NCI-H2029 treated with DMSO at 0.1 percent for 48 hours (cell line): Measurements from ENCODE around the gene CNN3.
"Not testable (repeated sequence)": the region's sequence is repeated elsewhere in the genome, so short reads cannot be mapped to it uniquely, and the experiment has no call there.

Experiments
- DNase-seq: peaks from one replicate; lab custom pipeline; 2025; lab: John Stamatoyannopoulos, UW

Gene CNN3

GRCh38 chr1:94949681-94950661 lies 23.1 kb upstream of the CNN3 start:
- DNase-seq = peak; percentile 93

DNA sequence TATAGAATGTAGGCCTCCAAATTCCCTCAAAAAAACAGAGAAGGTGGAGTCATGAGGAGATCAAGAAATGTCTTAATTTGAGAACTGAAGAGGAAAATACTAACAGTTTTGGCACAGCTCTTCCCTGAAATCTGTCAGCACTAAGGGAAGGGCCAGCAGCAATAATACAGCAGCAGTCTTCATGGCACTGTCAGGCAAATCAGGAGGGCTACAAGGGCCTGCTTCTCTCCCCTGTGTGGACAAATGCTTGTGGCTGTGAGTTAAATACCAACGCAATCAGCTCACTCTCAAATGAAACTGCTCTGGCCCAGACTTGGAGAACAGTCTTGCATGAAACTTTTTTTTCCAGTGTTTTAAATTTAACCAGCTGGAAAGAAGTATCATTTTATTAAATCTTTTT lies 20.5 kb upstream of the CNN3 start:
- DNase-seq = no peak

- no peak for DNase-seq
Measured at GRCh38 chr1:94946886-94947285, 20.0 kb upstream of the CNN3 start.

DNA sequence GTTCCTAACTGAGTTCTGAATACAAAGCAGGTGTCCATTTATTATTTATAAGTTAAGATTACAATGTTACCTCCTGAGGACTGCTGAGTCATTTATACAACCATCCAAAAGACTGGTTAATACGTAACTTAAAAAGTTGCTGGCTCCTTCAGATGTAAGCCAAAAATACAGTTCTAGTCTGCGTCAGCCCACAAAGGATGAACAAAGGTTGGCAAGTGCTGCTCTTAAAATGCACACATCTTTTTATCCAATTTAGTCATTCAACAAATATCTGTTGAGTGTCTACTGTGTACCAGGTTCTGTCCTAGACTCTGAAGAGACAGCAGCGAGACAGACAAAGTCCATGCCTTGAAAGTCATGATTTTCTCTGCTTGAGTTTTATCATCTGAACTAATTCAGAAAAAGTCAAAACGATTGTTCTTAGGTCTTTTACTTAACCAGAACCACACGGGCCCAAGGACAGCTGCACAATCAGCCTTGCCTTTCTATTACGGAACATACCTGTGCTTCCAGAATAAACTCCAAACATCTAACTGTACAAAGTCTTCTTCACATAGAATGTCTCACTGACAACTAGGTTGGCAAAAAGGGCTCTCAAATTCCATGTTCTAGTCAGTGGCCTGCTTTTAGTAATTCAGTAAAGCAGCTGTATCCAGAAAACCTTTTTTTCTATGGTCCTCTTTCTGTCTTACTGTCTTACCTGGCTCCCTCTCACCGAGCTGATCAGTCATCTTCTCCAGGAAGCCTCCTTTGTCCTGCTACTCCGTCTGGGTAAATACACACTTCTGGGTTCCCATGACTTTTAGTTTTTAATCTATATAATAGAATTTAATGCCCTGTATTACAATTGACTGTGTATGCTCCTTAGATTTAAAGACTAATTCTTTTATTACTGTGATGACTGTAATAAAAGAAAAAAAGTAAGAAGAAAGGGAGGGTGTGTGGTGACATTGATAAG lies 15.5 kb upstream of the CNN3 start:
- DNase-seq = no peak

- DNase-seq = not testable (repeated sequence)
Measured at GRCh38 chr1:94941480-94941879, 14.6 kb upstream of the CNN3 start.

DNA sequence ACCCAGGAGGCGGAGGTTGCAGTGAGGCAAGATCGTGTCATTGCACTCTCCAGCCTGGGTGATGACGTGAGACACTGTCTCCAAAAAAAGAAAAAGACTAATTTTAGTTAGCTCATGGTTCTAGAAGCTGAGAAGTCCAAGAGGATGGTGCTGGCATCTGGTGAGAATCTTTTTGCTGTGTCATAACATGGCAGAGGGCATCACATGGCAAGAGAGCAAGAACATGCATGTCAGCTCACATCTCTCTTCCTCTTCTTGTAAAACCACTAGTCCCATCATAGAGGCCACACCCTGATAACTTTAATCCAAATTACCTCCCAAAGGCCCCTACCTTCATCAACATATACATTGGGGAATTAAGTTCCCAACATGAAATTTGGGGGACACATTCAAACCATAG lies 13.8 kb upstream of the CNN3 start:
- DNase-seq = no peak

DNA sequence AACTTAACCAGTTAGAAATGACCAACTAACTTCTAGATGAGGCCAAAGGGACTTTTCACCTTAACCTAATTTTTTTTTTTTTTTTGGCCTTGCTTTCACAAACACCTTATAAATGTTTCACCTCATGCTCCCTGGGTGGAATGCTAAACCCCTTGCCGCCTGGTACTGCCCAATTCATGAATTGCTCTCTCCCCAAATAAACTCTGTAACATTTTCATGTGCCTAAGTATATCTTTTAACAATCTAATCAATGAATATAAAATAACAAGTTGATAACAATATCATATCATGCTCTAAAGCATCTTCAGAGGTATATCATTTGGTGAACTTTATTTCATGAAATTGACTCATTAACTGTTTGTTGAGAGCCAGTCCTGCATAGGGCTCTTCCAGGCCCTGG lies 10.9 kb upstream of the CNN3 start:
- DNase-seq = no peak

DNA sequence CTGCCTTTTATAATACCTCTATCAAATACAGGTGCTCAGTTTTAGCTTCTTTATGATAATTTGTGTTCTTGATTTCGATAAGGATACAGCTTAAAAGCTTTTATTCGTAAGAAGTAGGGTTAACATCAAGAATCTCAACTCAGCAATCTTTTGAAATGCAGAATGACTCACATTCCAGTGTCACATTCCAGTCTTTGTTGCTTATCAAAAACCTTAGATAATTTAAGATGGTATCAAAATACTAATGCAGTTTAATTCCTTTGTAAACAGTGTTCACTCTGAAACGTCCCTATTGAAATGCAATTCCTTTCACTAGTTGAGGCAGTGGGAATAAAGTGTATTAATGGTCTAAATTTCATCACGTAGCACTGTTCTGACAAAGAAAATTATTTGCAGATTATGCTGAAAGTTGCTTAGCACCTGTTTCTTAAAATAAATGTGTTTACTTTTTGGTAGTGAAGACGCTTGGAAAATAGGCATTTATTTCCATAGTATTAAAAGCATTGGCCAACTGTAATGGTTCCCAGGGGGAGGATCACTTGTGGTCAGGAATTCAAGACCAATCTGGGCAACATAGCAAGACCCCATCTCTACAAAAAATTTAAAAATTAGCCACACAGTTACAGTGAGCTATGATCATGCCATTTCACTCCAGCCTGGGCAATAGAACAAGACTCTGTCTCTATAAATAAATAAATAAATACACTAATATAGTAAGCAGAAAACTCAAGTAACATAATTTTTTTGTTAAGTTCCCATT lies 10.1 kb upstream of the CNN3 start:
- DNase-seq = no peak

DNA sequence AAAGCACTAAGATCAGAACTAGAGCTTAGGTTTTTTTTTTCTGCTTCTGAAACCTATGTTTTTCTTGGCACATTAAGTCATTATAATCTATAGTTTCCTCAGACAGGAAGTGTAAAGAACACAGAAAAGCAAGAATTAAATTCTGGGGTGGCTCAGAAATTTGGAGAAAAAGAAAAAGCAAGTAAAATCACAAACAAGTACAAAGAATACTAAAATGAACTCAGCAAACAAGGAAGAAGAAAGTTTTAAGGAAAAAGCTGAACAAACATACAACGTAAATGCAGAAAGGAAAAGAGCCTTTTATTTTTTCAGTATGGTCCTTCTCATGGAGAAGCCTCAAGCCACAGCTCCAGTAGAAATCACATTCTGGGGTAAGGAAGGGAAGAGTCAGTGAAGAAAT lies 8.6 kb upstream of the CNN3 start:
- DNase-seq = no peak

DNA sequence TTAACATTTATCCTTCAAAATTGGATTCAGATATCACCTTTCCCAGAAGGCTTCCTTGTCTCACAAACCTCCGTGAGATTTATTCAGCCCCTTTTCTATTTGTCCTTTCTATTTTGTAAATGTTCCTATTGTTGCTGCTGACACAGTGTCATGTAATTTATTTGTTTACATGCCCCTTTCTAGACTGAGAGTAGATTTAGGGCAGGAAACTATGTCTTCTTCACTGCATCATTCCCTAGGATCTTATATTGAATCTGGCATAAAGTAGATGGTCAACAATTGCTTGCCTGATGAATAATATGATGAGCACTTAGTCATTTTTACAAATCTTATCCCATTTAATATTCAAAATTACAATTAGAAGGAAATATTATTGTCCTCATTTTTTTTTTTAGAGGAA lies 8.1 kb upstream of the CNN3 start:
- no peak for DNase-seq

DNA sequence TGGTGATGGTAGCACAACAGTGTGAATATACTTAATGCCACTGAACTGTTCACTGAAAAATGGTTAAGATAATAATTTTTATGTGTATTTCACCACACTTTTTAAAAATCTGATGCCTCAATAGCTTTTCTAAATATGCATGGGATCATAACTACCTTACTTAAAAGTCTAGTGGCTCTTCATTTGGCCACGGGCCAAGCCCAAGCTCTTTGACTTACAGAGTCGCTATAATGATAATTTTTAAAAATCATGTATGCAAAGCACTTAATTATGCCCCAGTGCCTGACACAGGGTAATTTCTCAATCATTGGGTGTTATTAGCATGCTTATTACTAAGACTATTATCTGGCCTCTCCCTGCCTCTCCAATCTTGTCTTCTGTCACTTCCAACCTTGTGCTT lies 7.6 kb upstream of the CNN3 start:
- no peak for DNase-seq

GRCh38 chr1:94931254-94931841 lies 4.4 kb upstream of the CNN3 start:
- DNase-seq = no peak

DNA sequence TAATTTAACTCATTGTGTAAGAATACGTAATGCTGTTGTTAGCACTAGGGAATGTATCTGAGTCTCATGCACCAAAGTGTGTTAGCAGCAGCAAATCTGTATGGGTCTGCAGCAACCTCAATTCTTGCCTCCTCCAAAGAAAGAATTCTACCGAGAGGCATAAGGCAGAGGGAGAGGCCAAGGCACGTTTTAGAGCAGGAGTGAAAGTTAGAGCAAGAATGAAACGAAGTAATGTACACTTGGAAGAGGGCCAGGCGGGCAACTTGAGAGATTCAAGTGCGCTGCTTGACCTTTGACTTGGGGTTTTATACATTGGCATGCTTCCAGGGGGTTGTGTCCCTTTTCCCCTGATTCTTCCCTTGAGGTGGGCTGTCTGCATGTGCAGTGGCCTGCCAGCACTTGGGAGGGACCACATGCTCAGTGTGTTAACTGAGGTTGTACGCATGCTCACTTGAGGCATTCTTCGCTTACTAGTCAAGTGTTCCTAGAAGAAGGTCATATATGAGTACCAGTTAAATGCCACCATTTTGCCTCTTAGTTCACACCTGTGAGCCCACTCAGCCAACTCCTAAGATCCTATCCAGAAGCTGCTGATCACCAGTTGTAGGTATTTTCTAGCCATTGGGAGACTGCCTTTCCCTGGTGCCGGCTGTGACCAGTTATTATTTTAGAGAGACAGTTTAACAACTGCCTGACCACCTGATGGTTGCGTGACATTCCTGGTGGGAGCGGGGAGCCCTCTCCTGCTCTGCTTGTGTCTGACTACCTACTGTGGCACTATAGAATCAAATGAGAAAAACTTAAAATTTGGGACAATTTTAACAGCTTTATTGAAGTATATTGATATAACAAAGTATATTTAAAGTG lies 2.7 kb upstream of the CNN3 start:
- DNase-seq = no peak

- no peak for DNase-seq
Measured at GRCh38 chr1:94928293-94928939, 1.5 kb upstream of the CNN3 start.

DNA sequence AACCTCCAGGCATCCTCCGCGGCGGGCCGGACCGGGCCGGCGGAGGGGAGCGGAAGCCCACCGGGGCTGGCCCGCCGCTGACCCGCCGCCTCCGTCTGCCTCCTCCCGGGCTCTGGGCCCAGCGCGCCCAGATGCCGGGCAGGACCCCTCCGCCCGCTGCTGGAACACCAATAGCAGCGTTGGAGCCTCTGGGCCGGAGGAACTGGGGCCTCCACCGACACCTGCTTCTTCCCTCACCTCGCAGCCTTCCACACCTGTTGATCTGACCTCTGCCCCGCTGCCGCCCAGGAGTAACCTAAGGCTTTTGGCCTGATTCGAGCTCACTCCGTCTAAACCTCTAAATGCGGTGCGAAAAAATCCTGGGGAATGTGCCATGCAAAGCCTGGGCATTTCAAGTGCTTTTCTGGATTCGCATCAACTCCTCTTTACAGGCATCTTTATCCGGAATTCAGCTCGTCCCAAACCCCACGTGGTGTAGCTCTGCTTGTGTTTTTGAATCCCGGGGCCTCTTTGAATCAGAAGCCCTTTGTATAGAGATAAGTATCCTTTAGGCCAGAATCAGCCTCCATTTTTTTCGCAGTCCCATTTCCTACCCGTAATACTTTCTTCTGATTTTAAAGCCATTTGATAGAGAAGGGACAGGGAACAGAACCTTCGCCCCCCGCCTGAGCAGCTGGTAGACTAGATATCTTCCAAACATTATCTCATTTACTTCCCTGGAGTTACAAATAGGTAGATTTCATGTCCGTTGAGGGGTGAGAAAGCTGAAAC lies 680 bp upstream of the CNN3 start:
- DNase-seq = peak; percentile 77

GRCh38 chr1:94926126-94926914 lies 590 bp downstream of the CNN3 start:
- no peak for DNase-seq

DNA sequence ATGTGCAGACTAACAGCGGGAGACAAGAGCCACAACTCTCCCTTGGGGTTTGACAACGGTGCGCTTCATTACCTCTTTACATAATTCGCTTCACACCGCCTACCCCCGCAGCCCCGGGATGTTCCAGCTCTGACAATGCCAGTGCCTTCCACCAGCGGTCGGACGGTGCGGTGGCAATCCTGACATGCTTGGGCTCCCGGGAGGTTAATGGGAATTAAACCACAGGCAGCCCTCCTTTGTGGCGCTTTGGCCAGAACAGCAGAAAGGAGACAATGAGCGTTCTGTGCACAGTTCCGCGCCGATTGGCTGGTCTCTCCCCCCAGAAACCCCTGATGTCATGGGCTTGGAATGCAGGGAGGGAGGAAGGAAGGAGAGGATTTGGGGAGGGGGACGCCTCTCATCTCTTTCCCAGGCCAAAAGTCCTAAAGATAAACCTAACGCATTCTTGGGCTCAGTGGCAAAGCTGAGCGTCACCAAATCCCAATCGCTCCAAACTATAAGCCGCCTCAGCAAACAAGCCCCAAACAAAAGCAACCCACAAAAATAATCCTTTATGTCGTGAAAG lies 1.3 kb downstream of the CNN3 start:
- peak; percentile 71 for DNase-seq

GRCh38 chr1:94925004-94925403 lies 1.9 kb downstream of the CNN3 start:
- DNase-seq = no peak
